Upper lobe of right lung (tissue), 1 donor: ENCODE measurements around the gene HS6ST3. TPM values are rescaled to one million over a fixed set of nuclear protein-coding genes. Genes with fewer than 3 reads are reported as not detected.

Experiments
- ATAC-seq: fragments of 200-7000 bp; cut with Tn5 transposase; one replicate; pipeline ENCODE4 v1.9.1; 2020; ENCODE audit warnings: mild to moderate bottlenecking, moderate library complexity
- DNase-seq: peaks from one replicate; pipeline ENCODE4 v3.0.0-alpha.2; 2020
- H3K27ac ChIP-seq: fragments of 200-600 bp; one replicate; pipeline ENCODE4 v1.8.0; 2022
- H3K27me3 ChIP-seq: fragments of 200-600 bp; one replicate; pipeline ENCODE4 v1.8.0; 2022; ENCODE audit warnings: mild to moderate bottlenecking
- H3K36me3 ChIP-seq: fragments of 200-600 bp; one replicate; pipeline ENCODE4 v1.8.0; 2022
- H3K4me1 ChIP-seq: fragments of 200-600 bp; one replicate; pipeline ENCODE4 v1.8.0; 2022
- H3K4me3 ChIP-seq: fragments of 200-600 bp; one replicate; pipeline ENCODE4 v1.8.0; 2022; ENCODE audit warnings: mild to moderate bottlenecking
- H3K9me3 ChIP-seq: fragments of 200-600 bp; one replicate; pipeline ENCODE4 v1.8.0; 2022
- intact Hi-C: fragments of 100-400 bp; cut with DNase I; formaldehyde crosslinking; loops from one replicate; pipeline ENCODE4 v1.11.0; 2022
- total RNA-seq: library from RNA; stranded (reverse); fragmentation: NEBNext Ultra II Directional; extraction: Animal tissue kit (Norgen Biotek cat#: 25700); gene quantifications from one replicate; pipeline ENCODE4 v1.2.1, GENCODE V29; 2021
- TF ChIP-seq, protein P1 (sequence below): fragments of 200-600 bp; IDR thresholded peaks from one replicate; pipeline ENCODE4 v1.8.0; 2022; ENCODE audit warnings: antibody characterized with exemption
- donor health status: DM: no; HTN: yes; CAD: no; lungs with severe emphysema.

The HS6ST3 gene
- total RNA-seq, 1 donor from 2014 or later = not detected

DNA sequence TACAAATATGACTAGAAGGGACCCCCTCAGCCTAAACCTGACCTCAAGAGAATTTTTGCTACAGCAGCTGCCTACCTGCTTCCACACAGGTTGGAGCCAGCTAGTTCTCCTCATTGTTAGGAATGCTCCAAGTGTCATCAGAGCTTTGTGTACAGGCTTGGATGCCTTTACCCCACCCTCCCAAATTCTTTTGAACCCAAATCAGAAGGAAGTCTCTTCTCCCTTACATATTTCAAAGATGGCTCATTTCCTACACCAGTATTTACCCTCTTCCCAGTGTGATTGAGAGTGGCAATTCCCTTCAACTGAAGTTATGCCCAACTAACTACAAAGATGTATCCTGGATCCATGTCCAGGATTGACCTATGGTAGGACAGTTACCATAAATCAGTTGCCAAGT is 581.2 kb downstream of the HS6ST3 start:
- DNase-seq (no peak), ATAC-seq (no peak)
- TF ChIP-seq, protein P1, sequence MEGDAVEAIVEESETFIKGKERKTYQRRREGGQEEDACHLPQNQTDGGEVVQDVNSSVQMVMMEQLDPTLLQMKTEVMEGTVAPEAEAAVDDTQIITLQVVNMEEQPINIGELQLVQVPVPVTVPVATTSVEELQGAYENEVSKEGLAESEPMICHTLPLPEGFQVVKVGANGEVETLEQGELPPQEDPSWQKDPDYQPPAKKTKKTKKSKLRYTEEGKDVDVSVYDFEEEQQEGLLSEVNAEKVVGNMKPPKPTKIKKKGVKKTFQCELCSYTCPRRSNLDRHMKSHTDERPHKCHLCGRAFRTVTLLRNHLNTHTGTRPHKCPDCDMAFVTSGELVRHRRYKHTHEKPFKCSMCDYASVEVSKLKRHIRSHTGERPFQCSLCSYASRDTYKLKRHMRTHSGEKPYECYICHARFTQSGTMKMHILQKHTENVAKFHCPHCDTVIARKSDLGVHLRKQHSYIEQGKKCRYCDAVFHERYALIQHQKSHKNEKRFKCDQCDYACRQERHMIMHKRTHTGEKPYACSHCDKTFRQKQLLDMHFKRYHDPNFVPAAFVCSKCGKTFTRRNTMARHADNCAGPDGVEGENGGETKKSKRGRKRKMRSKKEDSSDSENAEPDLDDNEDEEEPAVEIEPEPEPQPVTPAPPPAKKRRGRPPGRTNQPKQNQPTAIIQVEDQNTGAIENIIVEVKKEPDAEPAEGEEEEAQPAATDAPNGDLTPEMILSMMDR = no peak
- no peaks in the 10 kb centered on the region for H3K4me1 ChIP-seq
- intact Hi-C loops = no loop called here
- H3K9me3 ChIP-seq = no peaks in the 10 kb centered on the region
- H3K27ac ChIP-seq = no peak overlapping the region
- no peaks in the 10 kb centered on the region for H3K36me3 ChIP-seq
- no peak overlapping the region for H3K4me3 ChIP-seq
- no peaks in the 10 kb centered on the region for H3K27me3 ChIP-seq

DNA sequence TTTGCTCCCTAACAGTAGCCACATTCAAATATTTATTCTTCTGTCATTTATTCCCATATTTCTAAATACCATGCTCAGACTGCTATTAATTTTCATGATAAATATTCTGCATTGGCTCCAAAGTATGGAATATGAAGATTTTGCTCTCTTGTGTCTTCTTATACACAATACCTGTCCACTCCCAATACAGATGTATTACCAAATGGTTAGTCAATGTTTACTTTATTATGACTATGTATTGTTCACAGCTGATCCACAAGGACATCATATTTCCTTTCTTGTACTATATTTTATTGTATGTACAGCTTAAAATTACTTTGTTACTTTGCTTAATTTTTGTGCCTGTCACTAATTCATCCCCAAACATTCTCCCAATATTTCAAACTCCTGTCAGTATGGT is 582.1 kb downstream of the HS6ST3 start:
- Histone ChIP-seq H3K9me3 (no peaks in the 10 kb centered on the region), H3K27me3 (no peaks in the 10 kb centered on the region), H3K4me3 (no peak overlapping the region), H3K4me1 (no peaks in the 10 kb centered on the region), H3K27ac (no peak overlapping the region), H3K36me3 (no peaks in the 10 kb centered on the region)
- ATAC-seq (no peak), DNase-seq (no peak)
- TF ChIP-seq, protein P1 = no peak
- intact Hi-C loops = no loop called here

DNA sequence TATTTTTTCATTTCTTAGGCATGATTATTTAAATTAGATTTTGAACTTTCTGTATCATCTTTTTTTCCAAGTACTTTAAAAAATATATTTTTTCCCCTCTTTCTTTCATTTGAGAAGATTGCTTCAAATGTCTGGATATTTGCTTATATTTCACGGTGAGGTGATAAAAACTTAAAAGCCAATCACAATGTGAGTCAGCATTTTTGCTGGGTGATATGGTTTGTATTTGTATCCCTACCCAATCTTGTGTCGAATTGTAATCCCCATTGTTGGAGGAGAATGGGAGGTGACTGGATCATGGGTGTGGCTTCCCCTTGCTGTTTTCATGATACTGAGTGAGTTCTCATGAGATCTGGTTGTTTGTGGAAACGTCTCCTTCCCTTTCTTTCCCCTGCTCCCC is 583.9 kb downstream of the HS6ST3 start:
- Histone ChIP-seq H3K4me3 (no peak overlapping the region), H3K9me3 (no peaks in the 10 kb centered on the region), H3K36me3 (no peaks in the 10 kb centered on the region), H3K27ac (no peak overlapping the region), H3K27me3 (no peaks in the 10 kb centered on the region), H3K4me1 (no peaks in the 10 kb centered on the region)
- no peak for ATAC-seq
- intact Hi-C loops = no loop called here
- TF ChIP-seq, protein P1 = no peak
- DNase-seq = no peak

DNA sequence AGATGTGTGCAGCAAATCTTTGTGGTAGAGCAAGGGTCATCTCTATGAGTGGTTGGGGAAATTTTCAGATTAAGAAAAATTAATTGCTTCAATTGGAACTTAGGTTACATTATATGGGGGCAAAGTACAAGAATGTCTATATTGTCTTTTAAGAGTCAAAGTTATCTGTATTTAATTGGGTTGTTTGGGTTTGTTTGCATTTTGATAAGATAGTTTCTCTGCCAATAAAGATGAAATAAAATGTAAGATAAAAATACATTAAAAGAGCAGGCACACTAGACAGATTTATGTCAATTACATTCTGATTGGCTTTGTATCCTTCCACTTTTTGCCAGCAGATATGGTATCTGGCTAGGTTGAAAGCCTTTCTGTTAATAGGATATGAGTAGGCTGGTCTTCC is 587.1 kb downstream of the HS6ST3 start:
- intact Hi-C loops = no loop called here
- no peaks in the 10 kb centered on the region for H3K4me1 ChIP-seq
- ATAC-seq (no peak), DNase-seq (no peak)
- no peaks in the 10 kb centered on the region for H3K27me3 ChIP-seq
- H3K36me3 ChIP-seq = no peaks in the 10 kb centered on the region
- no peaks in the 10 kb centered on the region for H3K9me3 ChIP-seq
- H3K4me3 ChIP-seq = no peak overlapping the region
- no peak overlapping the region for H3K27ac ChIP-seq
- TF ChIP-seq, protein P1 = no peak

DNA sequence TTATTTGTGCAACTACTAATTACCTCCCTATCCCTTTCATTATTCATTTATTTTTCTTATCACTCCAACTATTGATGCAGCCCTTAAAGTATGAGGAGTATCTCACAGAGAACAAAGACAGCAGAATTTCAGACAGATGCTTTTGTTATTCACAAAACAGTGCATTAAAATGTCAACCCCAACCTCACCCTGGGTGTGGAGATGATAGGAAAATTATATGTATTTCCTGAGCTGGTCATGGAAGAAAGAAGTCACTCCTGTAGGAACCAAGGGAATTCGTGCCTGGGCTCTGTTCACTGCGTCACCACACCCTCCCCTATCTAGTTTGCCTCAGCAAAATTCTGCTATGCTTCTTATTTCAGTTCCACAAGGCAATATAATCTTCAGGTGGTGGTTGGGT is 588.9 kb downstream of the HS6ST3 start:
- DNase-seq (no peak), ATAC-seq (no peak)
- no peak overlapping the region for H3K4me3 ChIP-seq
- TF ChIP-seq, protein P1 = no peak
- intact Hi-C loops = no loop called here
- no peaks in the 10 kb centered on the region for H3K36me3 ChIP-seq
- H3K27ac ChIP-seq = no peak overlapping the region
- no peaks in the 10 kb centered on the region for H3K27me3 ChIP-seq
- H3K9me3 ChIP-seq = no peaks in the 10 kb centered on the region
- no peaks in the 10 kb centered on the region for H3K4me1 ChIP-seq

DNA sequence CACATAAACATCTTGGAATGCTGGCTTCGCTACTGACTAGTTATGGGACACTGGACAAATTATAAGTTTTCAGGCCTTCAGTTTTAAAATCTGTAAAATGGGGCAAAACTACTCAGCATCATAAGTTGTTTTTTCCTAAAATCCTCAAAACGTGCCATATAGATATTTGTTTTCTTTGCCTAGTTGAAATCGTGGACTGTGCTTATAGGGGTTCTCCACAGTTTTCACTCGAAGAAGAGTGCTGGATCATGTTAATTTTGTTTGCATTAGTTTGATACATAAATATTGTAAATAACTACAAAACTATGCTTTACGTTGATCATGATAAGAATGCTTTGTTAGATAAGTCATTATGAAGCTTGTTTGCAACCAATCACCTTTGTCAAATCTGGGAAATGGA is 591.0 kb downstream of the HS6ST3 start:
- intact Hi-C loops = no loop called here
- no peak for ATAC-seq
- no peak for DNase-seq
- TF ChIP-seq, protein P1 = no peak
- H3K9me3 ChIP-seq = no peaks in the 10 kb centered on the region
- no peaks in the 10 kb centered on the region for H3K36me3 ChIP-seq
- no peaks in the 10 kb centered on the region for H3K4me1 ChIP-seq
- H3K27me3 ChIP-seq = no peaks in the 10 kb centered on the region
- H3K4me3 ChIP-seq = no peak overlapping the region
- no peak overlapping the region for H3K27ac ChIP-seq
